ENCODE results near the gene TRPM8.

DNA sequence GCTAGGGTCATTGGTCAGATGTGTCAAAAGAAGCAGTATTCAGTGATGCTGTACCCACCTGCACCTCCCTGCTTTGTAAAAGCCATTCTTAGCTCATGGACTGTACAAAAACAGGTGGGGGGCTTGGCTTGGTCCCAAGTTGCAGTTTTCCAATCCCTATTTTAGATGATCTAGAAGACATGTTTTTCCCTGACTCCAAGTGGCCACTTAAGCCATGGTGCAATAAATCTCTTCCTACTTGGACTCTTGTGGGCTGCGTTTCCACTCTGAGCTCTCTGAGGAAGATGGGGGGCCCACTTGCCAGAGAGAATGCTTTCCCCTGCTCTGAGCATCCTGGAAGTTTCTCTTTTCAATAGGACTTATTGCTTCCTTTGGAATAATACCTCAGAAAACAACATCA is 76.3 kb downstream of the TRPM8 start:
- TF ChIP-seq, protein P1, sequence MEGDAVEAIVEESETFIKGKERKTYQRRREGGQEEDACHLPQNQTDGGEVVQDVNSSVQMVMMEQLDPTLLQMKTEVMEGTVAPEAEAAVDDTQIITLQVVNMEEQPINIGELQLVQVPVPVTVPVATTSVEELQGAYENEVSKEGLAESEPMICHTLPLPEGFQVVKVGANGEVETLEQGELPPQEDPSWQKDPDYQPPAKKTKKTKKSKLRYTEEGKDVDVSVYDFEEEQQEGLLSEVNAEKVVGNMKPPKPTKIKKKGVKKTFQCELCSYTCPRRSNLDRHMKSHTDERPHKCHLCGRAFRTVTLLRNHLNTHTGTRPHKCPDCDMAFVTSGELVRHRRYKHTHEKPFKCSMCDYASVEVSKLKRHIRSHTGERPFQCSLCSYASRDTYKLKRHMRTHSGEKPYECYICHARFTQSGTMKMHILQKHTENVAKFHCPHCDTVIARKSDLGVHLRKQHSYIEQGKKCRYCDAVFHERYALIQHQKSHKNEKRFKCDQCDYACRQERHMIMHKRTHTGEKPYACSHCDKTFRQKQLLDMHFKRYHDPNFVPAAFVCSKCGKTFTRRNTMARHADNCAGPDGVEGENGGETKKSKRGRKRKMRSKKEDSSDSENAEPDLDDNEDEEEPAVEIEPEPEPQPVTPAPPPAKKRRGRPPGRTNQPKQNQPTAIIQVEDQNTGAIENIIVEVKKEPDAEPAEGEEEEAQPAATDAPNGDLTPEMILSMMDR (IDR thresholded peaks at IDR 0.05): no peak
- TF ChIP-seq POLR2A (IDR thresholded peaks at IDR 0.05): no peak
